ENCODE results near the gene HOXA11. TPM values are rescaled to one million over a fixed set of nuclear protein-coding genes. Genes with fewer than 3 reads are reported as not detected.

The HOXA11 gene
- total RNA-seq, 4 donors from 2014 or later = not detected

- H3K4me3 ChIP-seq (replicated peaks in 1 of 3) = no peak overlapping the region
- TF ChIP-seq POLR2A (IDR thresholded peaks at IDR 0.05) (no peak), CTCF (IDR thresholded peaks at IDR 0.05) (no peak)
- no peak overlapping the region for H3K27ac ChIP-seq
- H3K27me3 ChIP-seq = peaks cover 92% of the 10 kb centered on the region
- DNase-seq = no peak
- no peaks in the 10 kb centered on the region for H3K36me3 ChIP-seq
- WGBS, 2 donors = 17 to 19% methylated on average over 22 to 25 of the region's 25 CpGs
- intact Hi-C loops (cut with DNase I) = loop anchor here (10.0 kb wide), 1 partner anchor 1314 kb away; no protein-coding TSS in a partner anchor
- H3K4me1 ChIP-seq = peaks cover 11 to 37% of the 10 kb centered on the region in 2 donors
- H3K9me3 ChIP-seq = no peaks in the 10 kb centered on the region
Observed at GRCh38 chr7:27168265-27168947, 16.6 kb downstream of the HOXA11 start.

- peaks cover 6 to 32% of the 10 kb centered on the region in 2 donors for H3K4me1 ChIP-seq
- no peaks in the 10 kb centered on the region for H3K9me3 ChIP-seq
- no peak for DNase-seq
- no peak for TF ChIP-seq POLR2A (IDR thresholded peaks at IDR 0.05)
- no peak for TF ChIP-seq CTCF (IDR thresholded peaks at IDR 0.05)
- no peaks in the 10 kb centered on the region for H3K36me3 ChIP-seq
- H3K27me3 ChIP-seq = peaks cover 91% of the 10 kb centered on the region
- intact Hi-C loops (cut with DNase I) = loop anchor here (10.0 kb wide), 1 partner anchor 1313 kb away; no protein-coding TSS in a partner anchor
- 28 to 36% methylated on average over 4 of the region's 4 CpGs for WGBS, 2 donors
- H3K4me3 ChIP-seq (replicated peaks in 1 of 3) = no peak overlapping the region
- H3K27ac ChIP-seq = no peak overlapping the region
Observed at GRCh38 chr7:27167916-27168264, 17.1 kb downstream of the HOXA11 start.

GRCh38 chr7:27166531-27167505 is 18.2 kb downstream of the HOXA11 start:
- no peak for DNase-seq
- 16 to 20% methylated on average over 39 to 41 of the region's 50 CpGs for WGBS, 2 donors
- H3K36me3 ChIP-seq = no peaks in the 10 kb centered on the region

GRCh38 chr7:27165996-27166530 is 19.0 kb downstream of the HOXA11 start:
- Histone ChIP-seq H3K4me1 (peaks cover 5 to 31% of the 10 kb centered on the region in 2 donors), H3K9me3 (no peaks in the 10 kb centered on the region), H3K27ac (no peak overlapping the region), H3K36me3 (no peaks in the 10 kb centered on the region), H3K4me3 (replicated peaks in 1 of 3) (no peak overlapping the region), H3K27me3 (peaks cover 81% of the 10 kb centered on the region)
- TF ChIP-seq CTCF (IDR thresholded peaks at IDR 0.05) (no peak), POLR2A (IDR thresholded peaks at IDR 0.05) (no peak)
- WGBS, 2 donors = 11 to 16% methylated on average over 8 to 44 of the region's 46 CpGs
- intact Hi-C loops (cut with DNase I) = loop anchor here (10.0 kb wide), 1 partner anchor 1311 kb away; no protein-coding TSS in a partner anchor
- no peak for DNase-seq

More at GRCh38 chr7:27166531-27167505, 18.2 kb downstream of the HOXA11 start:
- no peak for TF ChIP-seq POLR2A (IDR thresholded peaks at IDR 0.05)
- no peak for TF ChIP-seq CTCF (IDR thresholded peaks at IDR 0.05)
- intact Hi-C loops (cut with DNase I) = loop anchor here (10.0 kb wide), 1 partner anchor 1312 kb away; no protein-coding TSS in a partner anchor
- Histone ChIP-seq H3K9me3 (no peaks in the 10 kb centered on the region), H3K27ac (no peak overlapping the region), H3K4me1 (peaks cover 0 to 26% of the 10 kb centered on the region in 2 donors), H3K27me3 (peaks cover 83% of the 10 kb centered on the region), H3K4me3 (replicated peaks in 1 of 3) (no peak overlapping the region)
